ENCODE results near the gene CENPK.
"Not testable (repeated sequence)": the region's sequence is repeated elsewhere in the genome, so short reads cannot be mapped to it uniquely, and the experiment has no call there.

Gene CENPK

DNA sequence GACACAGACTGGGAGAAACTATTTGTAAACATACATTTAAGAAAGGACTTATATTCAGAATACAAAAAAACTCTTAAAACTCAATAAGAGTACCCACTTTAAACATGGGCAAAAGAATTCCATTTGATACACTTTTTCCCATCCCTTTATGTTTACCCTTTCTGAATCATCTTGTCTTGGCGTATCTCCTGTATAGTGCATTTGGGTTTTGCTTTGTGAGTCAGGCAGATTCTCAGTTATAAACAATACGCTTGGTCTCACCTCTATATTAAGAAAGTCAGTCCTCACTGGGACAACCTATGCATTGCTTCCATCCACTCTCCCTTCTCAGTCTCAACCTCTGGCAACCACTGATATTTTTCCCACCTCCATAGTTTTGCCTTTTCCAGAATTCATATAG is 54.0 kb downstream of the CENPK start:
- Histone ChIP-seq H3K36me3 (ENCODE audit: control insufficient read depth, insufficient read depth, low read length) (peaks cover 4% of the 10 kb centered on the region), H3K4me3 (ENCODE audit: extremely low read depth, insufficient read depth, low read length, poor library complexity, severe bottlenecking) (no peak overlapping the region), H3K9me3 (ENCODE audit: control insufficient read depth, low read length) (no peaks in the 10 kb centered on the region), H3K27ac (ENCODE audit: low read depth, low read length, severe bottlenecking) (no peak overlapping the region), H3K4me1 (ENCODE audit: control insufficient read depth, insufficient read depth, low read length, poor library complexity, severe bottlenecking) (no peaks in the 10 kb centered on the region)
- WGBS, 2 experiments (ENCODE audit: insufficient coverage in 2 of 2) = 100% methylated on average over 1 of the region's 2 CpGs

DNA sequence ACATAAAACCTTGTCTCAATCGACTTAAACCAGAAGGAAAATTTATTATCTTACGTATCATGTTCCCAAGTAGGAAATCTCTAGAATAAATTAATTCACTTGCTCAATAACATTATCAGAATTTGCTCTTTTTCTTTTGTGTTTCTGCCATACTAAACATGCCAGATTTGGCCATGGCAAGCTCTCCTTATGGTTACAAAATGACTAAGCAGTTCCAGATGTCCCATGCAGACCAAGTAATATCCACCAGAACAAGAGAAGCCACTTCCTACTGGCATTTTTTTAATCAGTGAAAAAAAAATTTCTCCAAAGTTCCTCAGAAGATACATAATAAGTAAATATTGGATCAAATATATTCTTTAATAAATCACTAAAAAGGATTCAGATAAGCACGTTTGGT is 56.0 kb downstream of the CENPK start:
- Histone ChIP-seq H3K4me1 (ENCODE audit: control insufficient read depth, insufficient read depth, low read length, poor library complexity, severe bottlenecking) (no peaks in the 10 kb centered on the region), H3K4me3 (ENCODE audit: extremely low read depth, insufficient read depth, low read length, poor library complexity, severe bottlenecking) (no peak overlapping the region), H3K27ac (ENCODE audit: low read depth, low read length, severe bottlenecking) (no peak overlapping the region), H3K9me3 (ENCODE audit: control insufficient read depth, low read length) (no peaks in the 10 kb centered on the region), H3K36me3 (ENCODE audit: control insufficient read depth, insufficient read depth, low read length) (peaks cover 7% of the 10 kb centered on the region)
- WGBS, 2 experiments (ENCODE audit: insufficient coverage in 2 of 2) = 86 to 93% methylated on average over 1 to 2 of the region's 3 CpGs

DNA sequence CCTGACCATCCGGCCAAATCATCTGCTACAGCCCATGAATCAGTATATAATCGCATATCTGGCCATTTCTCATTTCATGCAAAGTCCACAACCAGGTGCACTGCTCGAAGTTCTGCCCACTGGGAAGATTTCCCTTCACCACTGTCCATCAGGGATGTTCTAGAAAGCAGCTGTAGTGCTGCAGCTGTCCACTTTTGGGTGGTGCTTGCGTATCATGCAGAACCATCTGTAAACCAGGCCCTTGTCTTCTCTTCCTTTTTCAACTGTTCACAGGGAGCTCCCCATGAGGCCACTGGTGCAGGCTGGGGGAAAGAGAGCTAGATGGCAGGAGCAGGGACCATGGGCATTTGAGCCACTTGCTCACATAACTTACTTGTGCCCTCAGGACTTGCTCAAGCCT is 73.8 kb downstream of the CENPK start:
- no peaks in the 10 kb centered on the region for H3K4me1 ChIP-seq (ENCODE audit: control insufficient read depth, insufficient read depth, low read length, poor library complexity, severe bottlenecking)
- peaks cover 5% of the 10 kb centered on the region for H3K36me3 ChIP-seq (ENCODE audit: control insufficient read depth, insufficient read depth, low read length)
- no peaks in the 10 kb centered on the region for H3K9me3 ChIP-seq (ENCODE audit: control insufficient read depth, low read length)
- no peak overlapping the region for H3K4me3 ChIP-seq (ENCODE audit: extremely low read depth, insufficient read depth, low read length, poor library complexity, severe bottlenecking)
- H3K27ac ChIP-seq (ENCODE audit: low read depth, low read length, severe bottlenecking) = no peak overlapping the region
- WGBS, 2 experiments (ENCODE audit: insufficient coverage in 2 of 2) = 93 to 96% methylated on average over 3 to 4 of the region's 4 CpGs

DNA sequence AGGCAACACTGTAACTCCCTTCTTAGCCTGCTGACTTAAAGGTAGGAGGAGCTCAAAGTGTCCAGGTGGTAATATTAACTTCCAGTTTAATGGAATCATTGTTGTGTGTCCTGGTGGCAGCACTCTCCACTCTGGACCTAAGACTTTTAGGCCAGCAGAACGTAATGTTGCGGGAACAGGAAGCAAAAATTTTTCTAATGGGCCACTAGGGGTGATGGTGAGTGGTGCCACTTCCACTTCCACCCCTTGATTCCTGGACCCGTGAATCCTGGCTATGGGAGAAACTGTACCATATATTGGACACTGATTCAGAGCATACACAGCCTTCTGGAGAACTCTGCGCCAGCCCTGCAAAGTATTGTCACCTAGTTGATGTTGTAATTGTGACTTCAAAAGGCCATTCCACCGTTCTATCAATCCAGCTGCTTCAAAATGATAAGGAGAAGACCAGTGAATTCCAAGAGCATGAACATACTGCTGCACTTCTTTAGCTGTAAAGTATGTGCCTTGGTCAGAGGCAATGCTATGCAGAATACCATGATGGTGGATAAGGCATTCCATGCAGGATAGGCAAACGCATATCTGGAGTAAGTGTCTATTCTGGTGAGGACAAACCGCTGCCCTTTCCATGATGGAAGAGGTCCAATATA is 74.8 kb downstream of the CENPK start:
- H3K9me3 ChIP-seq (ENCODE audit: control insufficient read depth, low read length); H3K4me1 ChIP-seq (ENCODE audit: control insufficient read depth, insufficient read depth, low read length, poor library complexity, severe bottlenecking); H3K27ac ChIP-seq (ENCODE audit: low read depth, low read length, severe bottlenecking); H3K4me3 ChIP-seq (ENCODE audit: extremely low read depth, insufficient read depth, low read length, poor library complexity, severe bottlenecking); H3K36me3 ChIP-seq (ENCODE audit: control insufficient read depth, insufficient read depth, low read length): not testable (repeated sequence)
- 92 to 100% methylated on average over 4 to 5 of the region's 7 CpGs for WGBS, 2 experiments (ENCODE audit: insufficient coverage in 2 of 2)

DNA sequence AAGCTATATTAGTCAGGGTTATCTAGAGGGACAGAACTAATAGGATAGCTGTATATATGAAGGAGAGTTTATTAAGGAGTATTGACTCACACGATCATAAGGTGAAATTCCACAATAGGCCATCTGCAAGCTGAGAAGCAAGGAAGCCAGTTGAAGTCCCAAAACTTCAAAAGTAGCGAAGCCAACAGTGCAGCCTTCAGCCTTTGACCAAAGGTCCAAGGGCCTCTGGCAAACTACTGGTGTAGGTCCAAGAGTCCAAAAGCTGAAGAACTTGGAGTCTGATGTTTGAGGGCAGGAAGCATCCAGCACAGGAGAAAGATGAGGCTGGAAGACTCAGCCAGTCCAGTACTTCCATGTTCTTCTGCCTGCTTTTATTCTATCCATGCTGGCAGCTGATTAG is 76.2 kb downstream of the CENPK start:
- H3K4me3 ChIP-seq (ENCODE audit: extremely low read depth, insufficient read depth, low read length, poor library complexity, severe bottlenecking); H3K27ac ChIP-seq (ENCODE audit: low read depth, low read length, severe bottlenecking); H3K9me3 ChIP-seq (ENCODE audit: control insufficient read depth, low read length); H3K4me1 ChIP-seq (ENCODE audit: control insufficient read depth, insufficient read depth, low read length, poor library complexity, severe bottlenecking); H3K36me3 ChIP-seq (ENCODE audit: control insufficient read depth, insufficient read depth, low read length): not testable (repeated sequence)
- 88 to 100% methylated on average over 2 of the region's 2 CpGs for WGBS, 2 experiments (ENCODE audit: insufficient coverage in 2 of 2)

DNA sequence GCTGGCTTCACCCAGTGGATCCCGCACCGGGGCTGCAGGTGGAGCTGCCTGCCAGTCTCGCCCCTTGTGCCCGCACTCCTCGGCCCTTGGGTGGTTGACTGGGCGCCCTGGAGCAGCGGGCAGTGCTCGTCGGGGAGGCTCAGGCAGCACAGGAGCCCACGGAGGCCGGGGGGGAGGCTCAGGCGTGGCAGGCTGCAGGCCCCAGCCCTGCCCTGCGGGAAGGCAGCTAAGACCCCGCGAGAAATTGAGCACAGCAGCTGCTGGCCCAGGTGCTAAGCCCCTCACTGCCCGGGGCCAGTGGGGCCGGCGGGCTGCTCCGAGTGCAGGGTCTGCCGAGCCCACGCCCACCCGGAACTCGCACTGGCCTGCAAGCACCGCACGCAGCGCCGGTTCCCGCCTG is 77.6 kb downstream of the CENPK start:
- Histone ChIP-seq H3K4me1 (ENCODE audit: control insufficient read depth, insufficient read depth, low read length, poor library complexity, severe bottlenecking) (no peaks in the 10 kb centered on the region), H3K4me3 (ENCODE audit: extremely low read depth, insufficient read depth, low read length, poor library complexity, severe bottlenecking) (no peak overlapping the region), H3K36me3 (ENCODE audit: control insufficient read depth, insufficient read depth, low read length) (peaks cover 5% of the 10 kb centered on the region), H3K9me3 (ENCODE audit: control insufficient read depth, low read length) (no peaks in the 10 kb centered on the region), H3K27ac (ENCODE audit: low read depth, low read length, severe bottlenecking) (no peak overlapping the region)
- WGBS, 2 experiments (ENCODE audit: insufficient coverage in 2 of 2) = 96 to 97% methylated on average over 21 to 23 of the region's 28 CpGs

DNA sequence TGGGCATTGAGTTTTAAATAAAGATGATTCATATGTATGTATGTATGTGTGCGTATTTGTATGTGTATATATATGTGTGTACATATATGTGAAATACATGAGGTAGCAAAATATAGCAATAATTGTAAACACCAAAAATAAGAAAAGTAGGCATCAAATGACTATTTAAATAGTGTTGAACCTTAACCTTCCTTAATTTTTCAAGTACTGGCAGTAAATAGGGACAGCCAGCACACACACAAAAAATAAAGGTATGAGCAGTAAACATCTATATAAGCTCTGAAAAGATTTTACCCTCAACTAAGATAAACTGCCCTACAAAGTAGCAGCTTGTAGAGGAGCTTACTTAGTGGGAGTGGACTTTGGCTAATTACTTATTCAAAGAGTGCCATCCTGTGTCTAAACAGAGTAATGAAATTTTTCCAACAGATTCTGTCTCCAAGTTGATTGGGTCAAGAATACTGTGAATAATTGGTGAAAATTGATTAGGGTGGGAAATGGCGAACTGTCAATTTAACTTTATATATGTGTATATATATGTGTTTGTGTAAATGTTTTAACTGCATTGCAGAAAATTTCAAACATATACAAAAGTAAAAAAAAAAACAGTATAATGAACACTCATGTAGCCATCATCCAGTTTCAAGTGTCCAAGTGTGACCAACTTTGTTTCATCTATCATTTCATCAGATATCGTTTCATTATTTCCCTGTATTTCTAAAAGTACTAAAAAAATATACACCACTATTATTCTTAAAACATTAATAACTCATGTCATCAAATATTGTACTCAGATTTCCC is 79.2 kb downstream of the CENPK start:
- WGBS, 2 experiments (ENCODE audit: insufficient coverage in 2 of 2) = 50 to 67% methylated on average over 1 of the region's 3 CpGs
- H3K27ac ChIP-seq (ENCODE audit: low read depth, low read length, severe bottlenecking) = peak overlapping the region; percentile 86
- no peak overlapping the region for H3K4me3 ChIP-seq (ENCODE audit: extremely low read depth, insufficient read depth, low read length, poor library complexity, severe bottlenecking)
- H3K4me1 ChIP-seq (ENCODE audit: control insufficient read depth, insufficient read depth, low read length, poor library complexity, severe bottlenecking) = no peaks in the 10 kb centered on the region
- no peaks in the 10 kb centered on the region for H3K9me3 ChIP-seq (ENCODE audit: control insufficient read depth, low read length)
- H3K36me3 ChIP-seq (ENCODE audit: control insufficient read depth, insufficient read depth, low read length) = peaks cover 5% of the 10 kb centered on the region

DNA sequence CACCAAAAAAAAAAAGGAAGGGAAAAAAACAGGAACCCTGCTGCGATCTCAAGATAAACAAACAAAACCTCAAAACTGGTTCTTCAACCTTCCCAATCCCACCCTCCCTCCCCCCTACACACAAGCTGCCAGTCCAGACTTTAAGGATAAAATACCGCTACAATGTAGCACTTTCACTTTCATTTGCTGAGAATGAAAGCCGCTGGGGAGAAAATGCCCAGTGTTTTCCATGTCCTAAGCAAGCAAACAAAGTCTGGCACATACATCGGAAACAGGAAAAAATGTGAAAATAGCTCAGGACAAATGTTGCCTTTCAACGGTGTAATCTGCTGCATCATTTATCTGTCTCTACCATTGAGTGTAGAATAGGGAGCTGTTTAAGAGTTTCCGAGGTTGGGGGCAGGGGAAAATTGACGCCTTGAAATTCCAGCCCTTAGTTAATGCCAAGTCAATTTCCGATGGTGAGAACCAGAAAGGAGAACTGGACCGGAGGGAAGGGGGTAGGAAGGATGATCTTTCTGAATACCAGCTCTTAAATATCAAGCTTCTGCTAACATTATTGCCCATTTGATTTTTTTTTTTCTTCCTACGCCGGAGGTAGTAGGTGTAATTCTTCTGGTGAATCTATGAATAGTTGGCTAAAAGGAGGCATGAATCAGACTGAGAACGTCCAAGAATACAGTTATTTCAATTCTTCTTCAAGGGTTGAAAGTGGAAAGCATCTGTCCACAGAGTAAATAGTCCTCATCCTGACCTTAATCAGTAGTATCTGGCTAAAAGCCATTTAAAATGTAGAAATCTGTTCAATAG is 80.0 kb downstream of the CENPK start:
- no peaks in the 10 kb centered on the region for H3K36me3 ChIP-seq (ENCODE audit: control insufficient read depth, insufficient read depth, low read length)
- no peaks in the 10 kb centered on the region for H3K9me3 ChIP-seq (ENCODE audit: control insufficient read depth, low read length)
- H3K27ac ChIP-seq (ENCODE audit: low read depth, low read length, severe bottlenecking) = peak overlapping the region; percentile 86
- H3K4me3 ChIP-seq (ENCODE audit: extremely low read depth, insufficient read depth, low read length, poor library complexity, severe bottlenecking) = peak overlapping the region; percentile 54
- no peaks in the 10 kb centered on the region for H3K4me1 ChIP-seq (ENCODE audit: control insufficient read depth, insufficient read depth, low read length, poor library complexity, severe bottlenecking)
- 0 to 3% methylated on average over 6 of the region's 12 CpGs for WGBS, 2 experiments (ENCODE audit: insufficient coverage in 2 of 2)

DNA sequence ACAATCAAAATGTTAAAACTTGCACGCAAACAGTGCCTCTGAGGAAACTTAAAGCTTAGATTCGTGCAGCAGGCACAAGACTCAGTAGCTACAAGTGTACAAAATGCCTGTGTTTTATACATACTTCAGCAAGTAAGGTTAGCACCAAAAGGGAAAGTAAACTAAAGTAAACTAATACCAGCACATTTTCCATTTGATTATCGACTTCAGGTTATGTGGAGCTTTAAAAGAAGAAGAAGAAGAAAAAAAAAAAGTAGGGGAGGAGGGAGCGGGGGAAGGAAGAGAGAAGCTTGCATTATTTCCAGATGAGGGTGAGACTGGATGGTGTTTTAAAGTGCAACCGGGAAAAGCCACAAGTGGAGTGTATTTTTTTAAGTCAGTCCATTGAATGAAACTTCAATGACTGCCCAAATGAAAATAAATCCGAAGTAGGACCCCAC is 80.7 kb downstream of the CENPK start:
- 0% methylated on average over 2 of the region's 6 CpGs; no CpG with 5 or more reads in 1 of the 2 experiments for WGBS, 2 experiments (ENCODE audit: insufficient coverage in 2 of 2)
- H3K36me3 ChIP-seq (ENCODE audit: control insufficient read depth, insufficient read depth, low read length) = no peaks in the 10 kb centered on the region
- no peaks in the 10 kb centered on the region for H3K4me1 ChIP-seq (ENCODE audit: control insufficient read depth, insufficient read depth, low read length, poor library complexity, severe bottlenecking)
- H3K4me3 ChIP-seq (ENCODE audit: extremely low read depth, insufficient read depth, low read length, poor library complexity, severe bottlenecking) = peak overlapping the region; percentile 54
- H3K9me3 ChIP-seq (ENCODE audit: control insufficient read depth, low read length) = no peaks in the 10 kb centered on the region
- peak overlapping the region; percentile 86 for H3K27ac ChIP-seq (ENCODE audit: low read depth, low read length, severe bottlenecking)

DNA sequence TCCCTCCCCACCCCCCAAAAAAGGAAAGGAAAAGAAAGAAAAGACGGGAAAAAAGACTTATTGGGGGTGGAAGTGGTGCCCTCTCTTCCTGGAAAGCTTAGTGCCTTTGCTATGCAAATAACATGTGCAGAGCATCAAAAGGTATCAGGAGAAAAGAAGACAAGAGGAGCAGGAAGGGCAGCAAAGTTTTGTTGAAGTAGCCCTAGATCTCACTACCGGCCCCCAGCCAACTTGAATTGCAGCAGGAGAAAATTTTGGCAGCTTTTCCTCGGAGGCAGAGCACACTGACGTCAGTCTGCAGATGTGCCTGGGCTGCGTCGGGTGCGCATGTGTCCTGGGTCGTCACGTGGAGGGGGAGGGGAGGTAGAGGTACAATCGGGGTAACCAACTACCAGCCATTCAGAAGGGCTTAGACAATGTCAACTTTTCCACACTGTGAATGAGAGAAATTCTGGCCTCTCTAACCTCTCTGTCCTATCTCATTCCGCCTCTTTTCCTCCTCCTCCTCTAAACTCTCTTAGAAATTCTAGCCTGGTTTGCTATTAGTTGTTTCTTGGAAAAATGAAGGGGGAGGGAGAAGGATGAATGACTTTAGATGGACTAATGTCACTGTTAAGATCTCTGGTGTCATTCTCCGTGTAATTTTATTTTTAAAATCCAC is 81.2 kb downstream of the CENPK start, which contains the start of gene ADAMTS6:
Gene ADAMTS6, minus strand, starts transcription at position 286 of the 661 bp plus-strand sequence. CDS start 8,247 bp downstream, outside the sequence.
- H3K36me3 ChIP-seq (ENCODE audit: control insufficient read depth, insufficient read depth, low read length) = no peaks in the 10 kb centered on the region
- H3K27ac ChIP-seq (ENCODE audit: low read depth, low read length, severe bottlenecking) = peak within 1 kb of the TSS; percentile 86
- peak within 1 kb of the TSS; percentile 54 for H3K4me3 ChIP-seq (ENCODE audit: extremely low read depth, insufficient read depth, low read length, poor library complexity, severe bottlenecking)
- no peaks in the 10 kb centered on the region for H3K4me1 ChIP-seq (ENCODE audit: control insufficient read depth, insufficient read depth, low read length, poor library complexity, severe bottlenecking)
- WGBS, 2 experiments (ENCODE audit: insufficient coverage in 2 of 2) = 0% methylated on average over 1 of the region's 12 CpGs; no CpG with 5 or more reads in 1 of the 2 experiments
- H3K9me3 ChIP-seq (ENCODE audit: control insufficient read depth, low read length) = no peaks in the 10 kb centered on the region
